Nephron (organoid): ENCODE results near the gene COX14.

Source experiments
- H3K27ac Mint-ChIP-seq, 3 experiments: 2 replicates each; pipeline ENCODE4 v1.8.0; 2020; ENCODE audit warnings: mixed read lengths in 3 of 3, mild to moderate bottlenecking in 2 of 3, moderate library complexity in 1 of 3
- H3K27me3 Mint-ChIP-seq: 2 replicates; pipeline ENCODE4 v1.8.0; 2021; ENCODE audit warnings: low read depth, mild to moderate bottlenecking, moderate library complexity, mixed read lengths
- H3K36me3 Mint-ChIP-seq: 2 replicates; pipeline ENCODE4 v1.8.0; 2020; ENCODE audit warnings: low read depth, mixed read lengths
- H3K4me1 Mint-ChIP-seq: 2 replicates; pipeline ENCODE4 v1.8.0; 2020; ENCODE audit warnings: mixed read lengths
- H3K4me3 Mint-ChIP-seq, 3 experiments: 2 replicates each; pipeline ENCODE4 v1.8.0; 2020; ENCODE audit warnings: mild to moderate bottlenecking in 3 of 3, mixed read lengths in 3 of 3, moderate library complexity in 2 of 3
- H3K9me3 Mint-ChIP-seq: 2 replicates; pipeline ENCODE4 v1.8.0; 2020; ENCODE audit warnings: mixed read lengths
- CTCF ChIP-seq, 3 experiments: fragments of 200-600 bp; sonication (generic); IDR thresholded peaks; one replicate each; pipeline ENCODE4 v1.5.0; 2021; ENCODE audit warnings: antibody characterized with exemption in 3 of 3; ENCODE audit not compliant: unreplicated experiment in 3 of 3

Gene COX14

GRCh38 chr12:50090391-50090790 lies 21.6 kb upstream of the COX14 start:
- H3K36me3 Mint-ChIP-seq = peaks cover 78% of the 10 kb centered on the region
- TF ChIP-seq CTCF (IDR thresholded peaks at IDR 0.05; ENCODE audit: unreplicated experiment in 3 of 3) = no peak
- no peak overlapping the region for H3K27ac Mint-ChIP-seq
- no peaks in the 10 kb centered on the region for H3K27me3 Mint-ChIP-seq
- peaks cover 14% of the 10 kb centered on the region for H3K4me1 Mint-ChIP-seq
- no peak overlapping the region for H3K4me3 Mint-ChIP-seq
- no peaks in the 10 kb centered on the region for H3K9me3 Mint-ChIP-seq

DNA sequence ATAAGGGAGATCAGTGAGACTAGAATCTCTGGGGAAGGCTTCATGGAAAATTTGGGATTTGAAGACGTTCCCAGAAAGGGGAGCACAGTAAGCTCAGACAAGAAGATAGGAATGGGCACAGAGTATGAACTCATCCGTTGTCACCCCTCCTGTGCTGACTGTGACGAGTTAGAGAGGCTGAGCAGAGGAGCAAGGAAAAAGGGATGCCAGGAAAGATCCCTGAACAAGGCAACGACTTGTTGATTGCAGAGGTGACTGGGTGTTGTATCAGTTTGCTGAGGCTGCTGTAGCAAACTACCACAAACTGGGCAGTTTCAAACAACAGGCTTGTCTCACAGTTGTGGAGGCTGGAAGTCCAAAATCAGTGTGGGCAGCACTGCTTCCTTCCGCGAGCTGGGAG lies 14.1 kb upstream of the COX14 start:
- no peak for TF ChIP-seq CTCF (IDR thresholded peaks at IDR 0.05; ENCODE audit: unreplicated experiment in 3 of 3)
- H3K9me3 Mint-ChIP-seq = no peaks in the 10 kb centered on the region
- H3K27ac Mint-ChIP-seq = no peak overlapping the region
- H3K4me1 Mint-ChIP-seq = peaks cover 13% of the 10 kb centered on the region
- peaks cover 82% of the 10 kb centered on the region for H3K36me3 Mint-ChIP-seq
- no peak overlapping the region for H3K4me3 Mint-ChIP-seq
- no peaks in the 10 kb centered on the region for H3K27me3 Mint-ChIP-seq

GRCh38 chr12:50099302-50100008 lies 12.6 kb upstream of the COX14 start:
- Mint-ChIP-seq H3K4me3 (no peak overlapping the region), H3K4me1 (peaks cover 28% of the 10 kb centered on the region), H3K36me3 (peaks cover 67% of the 10 kb centered on the region), H3K27ac (no peak overlapping the region), H3K27me3 (no peaks in the 10 kb centered on the region), H3K9me3 (no peaks in the 10 kb centered on the region)
- TF ChIP-seq CTCF (IDR thresholded peaks at IDR 0.05; ENCODE audit: unreplicated experiment in 3 of 3) = no peak

DNA sequence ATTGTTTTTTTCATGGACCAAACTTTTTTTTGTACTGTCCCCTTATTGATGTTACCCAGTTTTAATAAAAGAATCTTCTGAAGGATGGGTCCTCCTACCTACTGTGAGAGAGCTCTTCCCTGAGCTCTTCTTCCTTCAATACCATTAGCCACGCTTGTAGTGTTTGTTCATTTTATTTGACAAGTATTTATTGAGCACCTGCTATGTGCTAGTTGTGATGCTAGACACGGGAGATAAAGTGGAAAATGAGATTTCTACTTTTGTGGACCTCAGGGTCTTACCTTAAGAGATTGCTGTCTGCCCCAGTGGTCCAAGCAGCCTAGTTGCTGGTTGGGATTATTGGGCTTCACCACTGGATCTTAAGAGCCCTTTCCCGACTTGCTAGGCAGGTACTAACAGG lies 11.5 kb upstream of the COX14 start:
- Mint-ChIP-seq H3K4me1 (peaks cover 38% of the 10 kb centered on the region), H3K27ac (no peak overlapping the region), H3K4me3 (no peak overlapping the region), H3K27me3 (no peaks in the 10 kb centered on the region), H3K36me3 (peaks cover 58% of the 10 kb centered on the region), H3K9me3 (no peaks in the 10 kb centered on the region)
- TF ChIP-seq CTCF (IDR thresholded peaks at IDR 0.05; ENCODE audit: unreplicated experiment in 3 of 3) = no peak

DNA sequence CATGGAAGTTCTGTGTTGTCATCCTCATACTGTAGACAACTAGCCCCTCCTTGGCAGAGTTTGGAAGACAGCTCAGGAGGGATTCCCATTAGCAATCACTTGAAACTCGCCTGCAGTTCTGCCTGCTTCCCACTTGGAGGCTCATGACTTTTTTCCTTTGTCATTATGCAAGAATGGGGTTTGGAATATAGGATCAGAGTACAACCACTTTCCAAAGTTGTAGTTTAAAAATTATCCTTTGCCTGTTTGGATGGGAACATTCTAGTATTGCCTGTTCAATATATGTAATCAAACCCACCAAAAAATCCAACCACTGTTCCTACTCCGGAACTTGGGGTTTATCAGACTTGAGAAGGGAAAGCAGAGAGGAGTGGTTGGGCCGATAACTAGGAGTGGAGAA lies 10.4 kb upstream of the COX14 start:
- Mint-ChIP-seq H3K27me3 (no peaks in the 10 kb centered on the region), H3K27ac (peak overlapping the region; percentile 59 to 89 (median 86)), H3K4me3 (no peak overlapping the region), H3K36me3 (peaks cover 47% of the 10 kb centered on the region), H3K9me3 (no peaks in the 10 kb centered on the region), H3K4me1 (peaks cover 41% of the 10 kb centered on the region)
- peak; percentile 51 to 59 (median 57) for TF ChIP-seq CTCF (IDR thresholded peaks at IDR 0.05; ENCODE audit: unreplicated experiment in 3 of 3)

GRCh38 chr12:50102131-50102531 lies 9.9 kb upstream of the COX14 start:
- H3K9me3 Mint-ChIP-seq = no peaks in the 10 kb centered on the region
- no peaks in the 10 kb centered on the region for H3K27me3 Mint-ChIP-seq
- TF ChIP-seq CTCF (IDR thresholded peaks at IDR 0.05; ENCODE audit: unreplicated experiment in 3 of 3) = no peak
- H3K4me1 Mint-ChIP-seq = peaks cover 41% of the 10 kb centered on the region
- H3K27ac Mint-ChIP-seq = peak overlapping the region; percentile 71 to 89 (median 86)
- H3K36me3 Mint-ChIP-seq = peaks cover 43% of the 10 kb centered on the region
- no peak overlapping the region for H3K4me3 Mint-ChIP-seq
